HG02840 (cell line): ENCODE data around the gene ADRA2A.

ENCODE experiments used
- ATAC-seq: cut with Tn5 transposase; IDR thresholded peaks from one replicate; pipeline ENCODE4 v1.9.1; 2021; ENCODE audit warnings: mild to moderate bottlenecking, moderate library complexity, moderate number of reproducible peaks; ENCODE audit not compliant: unreplicated experiment, low FRiP score

ADRA2A gene

GRCh38 chr10:111076682-111077478 is at the start of gene ADRA2A:
Gene ADRA2A (plus strand): TSS chr10:111077029. CDS start chr10:111077997, 968 bp downstream.
- no peak for ATAC-seq

- no peak for ATAC-seq
Measured at GRCh38 chr10:111030042-111030750, 46.6 kb upstream of the ADRA2A start.

GRCh38 chr10:111034598-111035310 is 42.1 kb upstream of the ADRA2A start:
- ATAC-seq: no peak

DNA sequence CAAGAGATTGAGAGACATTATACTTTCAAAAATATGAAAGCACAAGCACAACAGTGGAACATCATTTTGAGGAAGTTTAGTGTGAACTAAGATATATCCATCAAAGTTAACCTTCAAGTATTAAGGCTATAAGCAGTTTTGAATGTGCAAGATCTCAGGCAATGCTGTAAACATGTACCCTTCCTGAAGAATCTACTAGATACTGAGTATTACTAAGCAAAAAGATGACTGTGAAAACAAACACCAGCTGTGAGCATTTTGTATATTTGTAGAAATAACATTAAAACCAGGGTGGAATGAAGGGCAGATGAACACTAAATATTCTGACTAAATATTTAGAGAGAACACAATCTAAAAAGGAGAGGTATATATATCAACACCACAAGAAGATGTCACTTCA is 41.3 kb upstream of the ADRA2A start:
- ATAC-seq: no peak

GRCh38 chr10:111037858-111038257 is 39.0 kb upstream of the ADRA2A start:
- no peak for ATAC-seq

DNA sequence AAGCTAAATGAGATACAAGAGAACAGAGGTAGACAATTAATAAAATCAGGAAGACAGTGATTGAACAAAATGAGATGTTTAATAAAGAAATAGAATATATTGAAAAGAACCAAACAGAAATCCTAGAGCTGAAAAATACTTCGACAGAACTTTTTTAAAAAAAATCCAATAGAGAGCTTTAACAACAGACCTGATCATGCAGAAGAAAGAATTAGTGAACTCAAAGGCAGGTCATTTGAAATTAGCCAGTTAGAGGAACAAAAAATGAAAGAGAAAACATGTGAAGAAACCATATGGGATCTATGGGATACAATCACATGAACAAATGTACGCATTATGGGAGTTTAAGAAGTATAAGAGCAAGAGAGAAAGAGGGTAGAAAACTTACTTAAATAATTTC is 37.3 kb upstream of the ADRA2A start:
- no peak for ATAC-seq

GRCh38 chr10:111057006-111057405 is 19.8 kb upstream of the ADRA2A start:
- ATAC-seq: no peak

DNA sequence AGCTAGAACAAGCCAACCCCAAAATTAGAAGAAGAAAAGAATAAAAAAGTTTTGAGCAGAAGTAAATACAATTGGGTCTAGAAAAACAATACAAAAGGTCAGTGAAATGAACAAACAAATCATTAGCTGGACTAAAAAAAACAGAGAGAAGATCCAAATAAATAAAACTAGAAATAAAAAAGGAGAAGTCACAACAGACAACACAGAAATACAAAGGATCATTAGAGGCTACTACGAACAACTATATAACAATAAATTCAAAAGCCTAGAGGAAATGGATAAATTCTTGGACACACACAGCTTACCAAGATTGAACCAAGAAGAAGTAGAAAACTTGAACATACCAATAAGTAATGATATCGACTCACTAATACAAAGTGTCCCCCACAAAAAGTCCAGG is 13.4 kb upstream of the ADRA2A start:
- ATAC-seq: no peak

GRCh38 chr10:111072232-111072631 is 4.6 kb upstream of the ADRA2A start:
- ATAC-seq: no peak

DNA sequence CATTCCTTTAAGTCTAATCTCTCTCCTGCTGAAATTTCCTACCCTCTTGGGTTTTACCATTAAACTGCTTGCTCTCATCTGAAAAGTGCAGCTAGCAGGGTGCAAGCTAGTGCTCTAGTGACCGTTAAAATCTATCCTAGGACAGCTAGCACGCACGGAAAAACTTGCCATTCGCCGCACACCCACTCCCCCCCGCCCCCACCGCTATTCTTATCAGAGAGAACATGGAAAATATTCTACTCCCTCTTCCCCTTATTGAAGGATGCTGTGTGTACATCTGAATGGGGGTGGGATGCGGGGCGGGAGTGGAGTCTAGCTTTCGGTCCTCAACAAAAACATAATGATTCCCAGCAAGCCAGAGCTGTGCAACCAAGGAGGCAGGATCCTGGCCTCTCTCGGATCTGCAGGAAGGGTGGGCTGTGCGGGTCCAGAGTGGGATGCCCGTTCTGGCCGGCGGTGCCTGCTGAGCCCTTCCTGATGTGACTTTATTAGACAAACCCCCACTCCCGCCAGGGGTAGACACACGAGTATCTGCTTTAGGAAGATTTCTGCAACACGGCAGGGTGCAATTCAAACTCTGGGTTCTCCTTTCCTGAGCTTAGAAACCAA is 1.1 kb upstream of the ADRA2A start:
- ATAC-seq: peak; percentile 15

DNA sequence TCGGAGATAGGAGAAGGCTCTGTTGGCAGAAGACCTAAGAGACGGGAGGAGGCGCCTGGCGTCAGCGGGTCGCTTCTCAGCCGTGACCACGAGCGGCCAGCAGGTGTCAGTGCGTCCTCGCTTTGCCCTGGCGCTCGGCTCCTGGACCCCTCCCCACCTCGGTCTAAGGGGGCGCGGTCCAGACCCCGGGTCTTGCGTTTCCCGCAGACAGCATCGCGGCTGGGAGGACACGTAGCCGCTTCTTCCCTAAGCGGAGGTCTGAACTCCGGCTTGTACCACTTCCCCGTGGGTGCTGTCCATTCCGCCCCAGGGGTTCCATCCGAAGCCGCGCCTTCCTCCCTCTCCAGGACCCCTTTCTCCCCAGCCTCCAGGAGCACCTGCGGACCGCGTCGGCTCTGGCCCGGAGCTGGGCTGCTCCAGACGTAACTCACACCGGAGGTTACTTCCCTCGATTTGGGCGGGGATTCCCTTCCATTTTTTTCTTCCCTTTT is 593 bp upstream of the ADRA2A start:
- ATAC-seq: peak; percentile 58

GRCh38 chr10:111077479-111077784 is 603 bp downstream of the ADRA2A start:
- ATAC-seq: no peak

GRCh38 chr10:111077785-111078504 is 1.1 kb downstream of the ADRA2A start:
- ATAC-seq: no peak

GRCh38 chr10:111078505-111079185 is 1.8 kb downstream of the ADRA2A start:
- no peak for ATAC-seq

DNA sequence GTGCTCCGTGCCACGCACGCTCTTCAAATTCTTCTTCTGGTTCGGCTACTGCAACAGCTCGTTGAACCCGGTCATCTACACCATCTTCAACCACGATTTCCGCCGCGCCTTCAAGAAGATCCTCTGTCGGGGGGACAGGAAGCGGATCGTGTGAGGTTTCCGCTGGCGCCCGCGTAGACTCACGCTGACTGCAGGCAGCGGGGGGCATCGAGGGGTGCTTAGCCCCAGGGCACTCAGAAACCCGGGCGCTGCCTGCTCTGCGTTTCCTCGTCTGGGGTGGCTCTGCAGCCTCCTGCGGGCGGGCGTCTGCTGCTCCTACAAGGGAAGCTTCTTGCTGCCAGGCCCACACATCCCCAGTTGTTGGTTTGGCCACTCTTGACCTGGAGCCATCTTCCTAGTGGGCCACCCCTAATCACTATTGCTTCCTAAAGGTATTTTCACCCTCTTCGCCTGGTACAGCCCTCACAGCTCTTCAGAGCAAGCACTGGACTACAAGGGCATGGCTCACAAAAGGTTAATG is 2.5 kb downstream of the ADRA2A start:
- no peak for ATAC-seq

DNA sequence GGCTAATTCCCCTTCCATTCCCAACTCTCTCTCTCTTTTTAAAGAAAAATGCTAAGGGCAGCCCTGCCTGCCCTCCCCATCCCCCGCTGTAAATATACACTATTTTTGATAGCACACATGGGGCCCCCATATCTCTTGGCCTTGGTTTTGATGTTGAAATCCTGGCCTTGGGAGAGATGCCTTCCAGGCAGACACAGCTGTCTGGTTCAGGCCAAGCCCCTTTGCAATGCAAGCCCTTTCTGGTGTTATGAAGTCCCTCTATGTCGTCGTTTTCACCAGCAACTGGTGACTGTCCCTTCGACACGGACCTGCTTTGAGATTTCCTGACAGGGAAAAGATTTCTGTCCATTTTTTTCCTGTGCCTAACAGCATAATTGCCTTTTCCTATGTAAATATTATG is 3.0 kb downstream of the ADRA2A start:
- no peak for ATAC-seq

GRCh38 chr10:111080224-111080623 is 3.4 kb downstream of the ADRA2A start:
- ATAC-seq: no peak

- no peak for ATAC-seq
Measured at GRCh38 chr10:111081595-111081994, 4.8 kb downstream of the ADRA2A start.
